UCSD-AML1 (cell line): ENCODE measurements around the gene ZNF398.

ENCODE experiments used
- DNase-seq: peaks from one replicate; lab custom pipeline; 2025; ENCODE audit not compliant: unreplicated experiment; lab: John Stamatoyannopoulos, UW

The ZNF398 gene

DNA sequence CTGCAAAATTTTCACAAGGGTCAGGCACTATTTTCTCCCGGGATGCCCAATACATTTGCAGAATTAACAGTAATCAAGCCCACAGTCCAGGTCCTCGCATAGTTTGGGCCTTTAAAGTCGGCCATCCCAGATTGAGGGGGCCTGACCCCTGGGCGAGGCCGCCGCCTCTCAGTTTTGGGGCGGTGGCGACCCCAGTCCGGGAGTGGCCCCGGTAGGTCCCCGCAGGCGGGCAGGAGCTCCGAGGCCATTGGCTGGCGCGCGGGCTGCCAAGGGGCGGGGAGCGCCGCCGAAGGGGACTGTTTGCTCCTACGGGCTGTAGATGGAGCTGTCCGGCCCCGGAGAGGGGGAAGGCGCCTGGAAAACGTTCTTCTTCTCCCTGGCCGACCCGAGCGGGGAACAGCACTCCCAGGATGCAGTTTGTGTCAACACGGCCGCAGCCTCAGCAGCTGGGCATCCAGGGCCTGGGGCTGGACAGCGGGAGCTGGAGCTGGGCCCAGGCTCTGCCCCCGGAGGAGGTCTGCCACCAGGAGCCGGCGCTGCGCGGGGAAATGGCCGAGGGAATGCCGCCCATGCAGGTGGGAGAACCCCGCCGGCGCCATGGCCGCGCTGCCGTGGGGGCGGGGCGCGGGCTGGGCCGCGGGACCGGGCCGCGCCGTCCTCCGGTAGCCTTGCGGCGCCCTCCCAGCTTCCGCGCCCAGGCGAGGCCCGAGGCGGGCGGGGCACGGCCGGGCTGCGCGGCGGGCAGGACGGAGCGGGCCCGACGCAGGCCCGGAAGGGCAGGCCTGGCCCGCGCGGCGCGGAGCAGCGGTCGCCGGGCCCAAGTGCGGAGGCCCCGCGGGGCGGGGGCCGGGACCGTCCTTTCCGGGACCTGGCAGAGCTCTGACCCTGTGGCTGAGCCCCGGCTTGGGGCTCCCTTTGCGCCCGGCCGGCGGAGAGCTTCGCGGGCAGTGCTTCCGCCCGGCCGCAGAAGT lies 48.2 kb downstream of the ZNF398 start, which contains the start of gene ZNF282:
ZNF282 (plus strand) TSS at position 367 of the 971 bp plus-strand sequence; CDS start at position 411, 44 bp downstream.
- DNase-seq: peak; percentile 76

DNA sequence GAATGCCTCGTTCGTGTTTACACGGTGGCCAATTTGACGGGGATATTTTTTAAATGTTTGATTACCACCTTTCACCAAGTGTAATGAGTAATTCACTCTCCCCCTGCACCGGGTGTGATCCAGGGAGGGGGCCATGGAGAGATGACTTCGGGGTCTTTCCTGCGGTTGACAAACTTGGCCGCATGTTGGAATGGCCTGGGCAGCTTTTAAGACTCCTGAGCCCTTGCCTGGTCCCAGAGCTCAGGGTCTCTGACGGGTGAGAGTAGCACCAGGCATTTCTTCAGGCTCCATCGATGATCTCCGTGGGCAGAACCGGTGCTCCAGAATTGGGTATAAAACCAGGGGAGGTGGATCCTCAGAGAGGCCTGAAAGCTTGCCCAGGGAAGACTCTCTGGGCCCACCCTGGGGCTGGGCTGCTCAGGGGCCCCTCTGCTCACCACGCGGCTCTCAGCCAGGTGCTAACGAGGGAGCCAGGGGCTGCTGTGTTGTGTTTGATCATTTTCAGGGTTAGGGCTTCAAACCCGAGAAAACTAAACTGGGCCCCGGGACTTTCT lies 49.0 kb downstream of the ZNF398 start:
- DNase-seq: no peak

DNA sequence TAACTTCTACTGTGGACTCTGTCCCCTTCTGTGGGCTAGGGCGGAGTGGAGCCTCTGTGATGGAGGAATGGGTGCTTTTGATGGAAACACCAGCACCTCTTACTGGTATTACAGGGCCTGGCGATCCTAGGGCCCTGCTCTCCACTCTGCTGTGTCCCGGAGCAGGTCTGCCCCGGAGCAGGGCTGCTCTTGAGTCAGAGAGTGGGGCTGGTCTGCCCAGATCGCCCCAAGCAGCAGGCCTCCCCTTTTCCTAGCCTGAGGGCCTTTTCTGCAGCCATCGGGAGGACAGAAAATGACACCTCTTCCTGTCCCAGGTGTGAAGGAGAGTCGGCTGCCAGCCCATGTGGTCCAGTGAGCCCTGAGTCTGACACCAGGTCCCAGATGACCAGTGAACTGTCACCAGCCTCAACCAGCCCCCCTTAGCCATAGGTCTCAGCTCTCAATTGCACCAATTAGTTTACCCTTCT lies 49.5 kb downstream of the ZNF398 start:
- DNase-seq: no peak

DNA sequence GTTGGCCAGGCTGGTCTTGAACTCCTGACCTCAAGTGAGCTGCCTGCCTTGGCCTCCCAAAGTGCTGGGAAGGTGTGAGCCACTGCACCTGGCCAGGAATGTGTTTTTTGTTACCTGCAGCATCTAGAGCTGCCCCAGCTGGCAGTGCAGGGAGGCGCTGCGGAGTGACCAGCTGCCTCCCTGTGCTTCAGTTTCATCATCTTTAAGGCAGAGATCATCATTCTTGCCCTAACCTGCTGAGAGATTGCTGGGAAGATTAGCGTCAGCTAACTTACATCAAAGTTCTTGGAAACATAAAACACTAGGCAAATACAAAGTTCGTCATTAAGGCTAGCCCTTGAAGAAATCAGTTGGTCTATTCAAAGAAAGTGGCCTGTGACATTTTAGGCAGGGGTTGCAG lies 50.4 kb downstream of the ZNF398 start:
- no peak for DNase-seq

DNA sequence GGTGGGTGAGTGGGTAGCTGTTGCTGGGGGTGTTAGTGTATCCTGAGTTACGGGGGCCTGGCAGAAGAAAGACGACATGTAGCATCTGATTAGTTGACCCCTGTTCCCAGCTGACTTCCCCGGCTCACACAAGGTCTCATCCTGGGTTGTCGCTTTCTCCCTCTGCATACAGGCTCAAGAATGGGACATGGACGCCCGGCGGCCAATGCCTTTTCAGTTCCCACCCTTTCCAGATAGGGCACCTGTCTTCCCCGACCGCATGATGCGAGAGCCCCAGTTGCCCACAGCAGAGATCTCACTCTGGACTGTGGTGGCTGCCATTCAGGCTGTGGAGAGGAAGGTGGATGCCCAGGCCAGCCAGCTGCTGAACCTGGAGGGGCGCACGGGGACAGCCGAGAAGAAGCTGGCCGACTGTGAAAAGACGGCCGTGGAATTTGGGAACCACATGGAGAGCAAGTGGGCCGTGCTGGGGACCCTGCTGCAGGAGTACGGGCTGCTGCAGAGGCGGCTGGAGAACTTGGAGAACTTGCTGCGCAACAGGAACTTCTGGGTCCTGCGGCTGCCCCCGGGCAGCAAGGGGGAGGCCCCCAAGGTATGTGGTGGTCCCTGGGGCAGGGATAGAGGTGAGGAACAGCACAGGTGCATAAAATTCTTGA lies 51.0 kb downstream of the ZNF398 start:
- no peak for DNase-seq

DNA sequence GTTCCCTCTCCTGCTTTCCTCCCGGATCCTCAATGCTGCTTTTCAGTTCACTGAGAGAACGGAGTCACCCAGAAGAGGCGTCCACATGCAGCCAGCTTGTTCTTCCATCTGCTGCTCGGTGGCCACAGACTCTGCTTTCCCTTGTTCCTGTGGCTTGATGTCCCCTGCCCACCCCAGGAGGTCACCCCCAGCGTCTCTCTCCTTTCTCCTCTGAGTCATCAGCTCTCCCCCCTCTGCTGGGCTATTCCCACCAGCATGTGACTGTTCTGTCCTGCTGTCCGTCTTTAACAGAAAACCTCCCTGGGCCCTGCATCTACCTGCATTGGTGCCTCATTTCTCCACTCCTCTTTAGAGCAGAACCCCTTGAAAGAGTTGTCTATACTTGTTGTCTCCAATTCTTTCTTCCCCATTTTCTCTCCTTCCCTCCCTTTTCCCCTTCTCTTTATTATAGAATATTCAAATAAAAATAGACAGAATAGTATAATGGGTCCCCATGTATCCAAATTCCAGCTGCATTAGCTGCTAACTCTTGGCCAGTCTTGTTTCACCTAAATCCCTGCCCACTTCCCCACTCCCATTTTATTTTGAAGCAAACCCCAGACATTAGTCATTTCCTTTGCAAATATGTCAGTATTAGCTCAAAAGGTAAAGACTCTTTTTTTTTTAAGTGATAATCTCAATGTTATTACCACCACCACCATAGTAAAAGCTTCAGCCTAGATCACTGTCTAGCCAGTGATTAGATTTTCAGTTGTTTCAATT lies 52.2 kb downstream of the ZNF398 start:
- DNase-seq: no peak

DNA sequence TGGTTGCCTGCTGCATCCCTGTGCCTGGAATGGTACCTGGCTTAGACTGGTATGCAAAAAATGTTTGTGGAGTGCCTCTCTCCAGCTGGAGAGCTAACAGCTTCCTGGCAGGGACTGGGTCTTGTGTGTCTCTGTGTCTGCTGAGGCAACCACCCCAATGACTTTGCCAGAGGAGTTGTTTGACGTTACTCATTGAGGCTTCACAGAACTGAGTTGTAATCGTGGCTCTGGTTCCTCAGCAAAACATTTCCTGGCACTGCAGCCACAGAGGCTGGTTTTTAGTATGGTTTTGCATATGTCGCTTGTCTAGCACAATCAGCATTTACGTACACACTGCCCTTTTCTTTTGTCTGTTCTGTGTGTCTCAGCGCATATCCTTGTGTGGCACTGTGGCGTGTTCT lies 55.6 kb downstream of the ZNF398 start:
- DNase-seq: no peak

DNA sequence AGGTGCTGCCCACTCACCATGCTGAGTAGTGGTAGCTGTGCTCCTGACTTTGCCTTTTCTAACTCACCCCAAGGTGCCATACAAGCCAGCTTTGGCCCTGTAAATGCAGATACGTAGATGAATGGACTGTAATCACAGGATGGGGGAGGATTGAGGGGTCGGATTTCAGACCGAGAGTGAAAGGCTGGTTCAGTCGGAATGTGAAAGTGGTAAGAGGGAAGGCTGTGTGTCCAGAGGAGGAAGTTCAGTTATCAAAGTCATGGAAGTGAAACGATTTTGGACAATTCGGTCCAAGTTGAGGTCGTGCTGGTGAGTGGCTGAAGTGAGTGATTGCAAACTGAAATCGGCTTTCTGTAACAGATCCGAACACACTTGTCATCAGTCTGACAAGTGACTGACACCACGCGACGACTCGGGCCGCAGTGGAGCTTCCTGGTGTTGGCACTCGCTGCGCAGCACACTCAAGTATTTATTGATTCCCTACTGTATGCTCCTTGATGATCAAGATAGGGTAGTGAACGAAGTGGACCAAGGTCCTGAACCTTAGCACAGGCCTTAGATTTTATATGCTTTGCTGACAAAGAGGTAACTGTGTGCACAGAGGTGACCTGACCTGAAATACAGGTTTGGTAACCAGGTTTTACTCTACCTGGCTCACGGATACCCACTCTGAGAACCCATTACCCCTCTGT lies 58.6 kb downstream of the ZNF398 start:
- no peak for DNase-seq

DNA sequence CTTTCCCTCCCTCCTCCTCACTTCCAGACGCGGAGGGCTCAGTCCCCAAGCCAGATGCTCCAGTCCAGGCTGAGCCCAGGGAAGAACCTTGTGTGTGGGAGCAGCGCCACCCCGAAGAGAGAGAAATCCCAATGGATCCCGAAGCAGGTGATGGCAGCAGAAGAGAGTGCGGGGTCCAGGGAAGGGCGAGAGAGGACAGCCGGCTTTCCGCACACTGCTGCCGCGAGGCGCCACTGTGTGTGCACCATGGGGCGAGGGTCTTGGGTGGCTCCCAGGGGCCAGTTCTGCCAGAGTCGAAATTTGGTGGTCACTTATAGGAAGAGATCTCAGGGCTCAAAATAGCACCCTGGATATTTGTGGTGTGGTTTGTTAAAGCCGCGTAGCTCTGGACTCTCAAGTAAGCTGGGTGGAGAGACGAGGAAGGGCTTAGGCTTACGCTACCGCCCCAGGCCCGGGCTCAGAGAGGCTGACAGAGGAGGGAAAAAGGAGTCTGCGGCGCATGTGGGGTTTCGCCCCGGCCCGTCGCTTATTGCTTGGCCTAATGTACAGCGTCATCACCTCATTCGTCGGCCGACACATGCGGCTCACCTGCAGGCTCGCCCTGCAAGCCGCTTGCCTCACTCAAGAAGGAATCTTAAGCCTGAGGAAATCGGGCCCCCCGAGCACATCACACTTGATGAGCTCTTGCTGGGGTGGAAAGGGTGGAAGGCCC lies 60.2 kb downstream of the ZNF398 start:
- DNase-seq: no peak

DNA sequence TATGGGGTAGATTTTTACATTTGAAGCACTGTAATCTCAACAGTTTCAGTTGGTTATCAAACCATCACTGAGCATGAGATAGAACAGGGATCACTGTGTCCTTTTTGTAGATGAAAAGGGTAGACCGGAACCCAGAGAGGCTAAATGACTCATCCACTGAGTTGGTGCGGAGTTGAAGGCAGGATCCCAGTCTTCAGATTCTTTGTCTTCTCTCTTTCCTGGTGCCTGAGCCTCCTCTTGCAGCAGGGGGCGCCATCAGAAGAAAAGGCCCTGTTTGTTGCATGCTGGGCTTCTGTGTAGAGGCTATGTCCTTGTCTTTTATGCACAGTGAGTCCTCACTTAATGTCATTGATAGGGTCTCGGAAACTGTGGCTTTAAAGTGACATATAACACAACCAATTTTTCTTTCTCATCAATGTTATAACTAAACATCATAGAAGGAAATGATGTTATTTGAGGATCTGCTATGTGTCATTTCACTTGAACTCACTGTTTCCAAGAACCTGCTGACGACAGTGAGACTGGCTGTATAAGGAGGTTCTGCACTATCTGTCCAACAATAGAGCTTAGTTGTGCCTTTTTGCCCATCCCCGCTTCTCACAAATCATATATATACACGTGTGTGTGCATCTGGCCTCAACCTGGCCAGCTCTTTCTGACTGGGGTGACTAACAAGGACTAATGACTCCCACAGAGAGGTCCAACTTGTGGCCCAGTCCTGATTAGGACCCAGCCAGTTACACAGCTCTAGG lies 62.4 kb downstream of the ZNF398 start:
- DNase-seq: peak; percentile 25

DNA sequence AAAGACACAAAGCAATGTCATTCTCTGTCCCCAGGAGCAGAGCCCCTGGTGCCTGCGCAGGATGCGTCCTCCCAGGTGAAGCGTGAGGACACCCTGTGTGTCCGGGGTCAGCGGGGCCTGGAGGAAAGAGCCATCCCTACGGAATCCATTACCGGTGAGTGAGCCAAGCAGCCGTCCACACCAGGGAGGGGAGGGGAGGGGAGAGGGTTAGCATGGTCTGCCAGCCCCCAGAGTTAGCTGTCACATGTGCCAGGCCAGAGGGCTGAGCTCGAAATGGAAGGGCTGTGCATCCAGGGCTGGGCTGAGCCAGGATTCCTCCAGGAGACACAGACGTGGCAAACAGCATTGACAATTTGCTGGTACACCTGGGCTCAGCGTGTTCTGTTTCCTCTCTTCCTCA lies 63.3 kb downstream of the ZNF398 start:
- DNase-seq: no peak

DNA sequence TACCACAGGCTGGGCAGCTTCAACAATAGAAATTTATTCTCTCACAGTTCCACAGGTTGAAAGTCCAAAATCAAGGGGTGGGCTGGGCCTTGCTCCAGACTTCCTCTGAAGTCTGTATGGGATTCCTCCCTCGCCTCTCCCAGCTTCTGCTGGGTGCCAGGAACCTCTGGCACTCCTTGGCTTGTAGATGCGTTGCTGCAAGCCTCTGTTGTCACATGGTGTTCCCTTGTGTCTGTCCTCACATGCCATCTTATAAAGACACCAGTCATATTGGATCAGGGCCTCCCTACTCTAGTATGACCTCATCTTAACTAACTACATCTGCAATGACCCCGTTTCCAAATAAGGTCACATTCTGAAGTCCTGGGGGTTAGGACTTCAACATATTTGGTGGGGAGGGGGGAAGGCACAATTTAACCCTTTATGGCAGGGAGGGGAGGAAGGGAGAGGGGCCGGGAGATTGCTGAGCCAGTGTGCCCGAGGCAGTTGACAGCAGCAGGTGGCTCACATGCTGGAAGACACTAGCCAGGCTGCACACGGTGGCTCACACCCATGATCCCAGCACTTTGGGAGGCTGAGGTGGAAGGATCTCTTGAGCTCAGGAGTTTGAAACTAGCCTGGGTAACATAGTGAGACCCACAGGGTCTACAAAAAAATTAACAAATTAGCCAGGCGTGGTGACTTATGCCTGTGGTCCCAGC lies 66.9 kb downstream of the ZNF398 start:
- no peak for DNase-seq

DNA sequence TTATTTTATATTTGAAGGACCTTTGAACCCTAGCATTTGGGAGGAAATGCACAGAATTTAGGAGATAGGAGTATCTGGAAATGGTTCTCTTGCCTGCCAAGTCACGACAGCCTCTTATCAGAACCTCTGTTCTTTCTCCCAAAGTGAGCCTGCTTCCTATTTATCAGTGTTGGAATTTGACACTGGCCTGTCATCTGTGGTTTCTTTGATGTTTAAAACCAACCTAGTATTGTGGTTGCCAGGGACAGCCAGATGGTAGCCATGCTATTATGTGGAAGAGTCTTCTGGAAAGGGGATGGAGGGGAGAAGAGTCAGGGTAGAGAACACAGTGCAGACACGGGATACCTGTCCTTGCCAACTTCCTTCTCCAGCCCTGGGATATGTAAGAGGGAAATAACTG lies 69.1 kb downstream of the ZNF398 start:
- no peak for DNase-seq

DNA sequence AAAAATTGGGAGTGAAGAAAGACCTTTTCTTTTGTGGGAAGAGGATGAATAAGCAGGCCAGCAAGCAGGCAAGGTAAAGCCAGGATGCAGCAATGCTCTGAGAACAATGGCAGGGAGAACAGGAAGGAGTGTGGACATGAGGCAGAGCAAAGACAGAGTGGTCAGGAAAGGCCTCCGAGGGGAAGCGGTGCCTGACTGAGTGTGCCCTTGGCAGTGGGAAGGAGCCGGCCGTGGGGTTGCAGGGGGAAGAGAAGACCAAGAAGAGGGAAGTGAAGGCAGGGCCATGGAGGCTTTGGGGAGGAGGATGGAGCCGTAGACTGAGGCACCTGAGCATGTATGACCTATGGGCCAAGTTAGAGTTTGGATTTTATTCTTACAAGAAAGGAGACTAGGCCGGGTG lies 70.3 kb downstream of the ZNF398 start:
- DNase-seq: no peak

DNA sequence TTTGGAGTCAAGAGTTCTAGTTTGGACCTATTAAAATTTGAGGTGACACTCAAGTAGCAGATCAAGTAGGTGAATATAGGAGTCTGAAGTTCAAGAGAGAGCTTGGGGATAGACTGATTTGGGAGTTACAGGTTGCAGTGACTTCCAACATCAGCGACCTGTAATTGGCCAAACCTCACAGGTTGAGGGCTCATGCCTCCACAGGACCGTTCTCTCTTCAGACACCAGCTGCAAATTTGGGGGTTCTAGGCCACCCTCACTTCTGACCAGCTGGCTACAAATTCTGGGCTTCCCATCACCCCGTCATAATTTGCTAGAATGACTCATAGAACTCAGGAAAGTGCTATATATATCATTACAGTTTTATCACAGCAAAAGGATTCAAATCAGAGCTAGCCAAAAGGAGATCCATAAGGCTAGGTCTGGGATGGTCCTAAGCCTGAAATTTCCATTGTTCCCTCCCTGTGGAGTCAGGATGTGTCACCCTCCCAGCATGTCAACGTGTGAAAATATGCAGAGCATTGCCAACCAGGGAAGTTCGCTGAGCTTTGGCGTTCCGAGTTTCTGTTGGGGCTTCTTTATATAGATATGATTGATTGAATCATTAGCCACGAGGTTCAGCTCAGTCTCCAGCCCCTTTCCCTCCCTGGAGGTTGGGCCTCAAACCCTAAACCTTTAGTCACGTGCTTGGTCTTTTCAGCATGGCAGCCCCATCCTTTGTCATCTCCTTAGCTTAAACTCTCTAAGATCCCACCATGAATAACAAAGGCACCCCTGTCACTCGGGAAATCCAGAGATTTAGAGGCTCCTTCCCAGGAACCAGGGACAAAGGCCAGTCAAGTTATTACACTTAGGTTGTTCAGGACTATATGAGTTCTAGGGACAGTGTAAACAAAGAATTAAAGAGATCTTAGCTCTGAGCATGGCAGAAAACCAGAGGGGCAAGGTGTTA lies 71.5 kb downstream of the ZNF398 start:
- DNase-seq: no peak

DNA sequence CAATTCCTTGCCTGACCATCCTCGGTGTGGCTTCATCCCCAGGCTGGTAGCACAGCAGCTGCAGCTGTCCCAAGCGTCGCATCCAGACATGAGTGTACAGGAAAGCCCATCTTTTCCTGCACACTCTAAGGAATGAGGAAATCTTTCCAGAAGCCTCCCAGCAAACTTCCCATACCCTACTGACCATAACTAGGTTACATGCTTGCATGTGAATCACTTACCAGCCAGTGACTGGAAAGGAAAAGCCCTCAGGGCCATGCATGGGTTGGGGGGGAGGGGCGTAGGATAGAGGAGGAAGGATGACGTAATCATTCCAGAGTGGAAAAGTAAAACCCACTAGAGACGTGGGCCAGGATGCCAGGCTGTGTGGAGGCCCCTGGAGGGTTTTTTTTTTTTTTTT lies 73.3 kb downstream of the ZNF398 start:
- DNase-seq: no peak

DNA sequence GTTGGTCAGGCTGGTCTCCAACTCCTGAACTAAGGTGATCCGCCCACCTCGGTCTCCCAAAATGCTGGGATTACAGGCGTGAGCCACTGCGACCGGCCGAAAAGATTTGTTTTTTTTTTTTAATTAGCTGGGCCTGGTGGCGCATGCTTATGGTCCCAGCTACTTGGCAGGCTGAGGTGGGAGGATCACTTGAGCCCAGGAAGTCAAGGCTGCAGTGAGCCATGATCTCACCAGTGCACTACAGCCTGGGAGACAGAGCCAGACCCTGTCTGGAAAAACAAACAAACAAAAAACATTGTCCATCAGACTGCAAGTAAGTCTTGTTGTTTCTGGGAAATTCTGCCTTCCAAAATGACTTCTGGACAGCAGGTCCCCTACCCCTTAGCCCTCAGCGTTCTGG lies 75.9 kb downstream of the ZNF398 start:
- DNase-seq: no peak
